ENCODE data around the gene MPHOSPH10.

- TF ChIP-seq, protein P1, sequence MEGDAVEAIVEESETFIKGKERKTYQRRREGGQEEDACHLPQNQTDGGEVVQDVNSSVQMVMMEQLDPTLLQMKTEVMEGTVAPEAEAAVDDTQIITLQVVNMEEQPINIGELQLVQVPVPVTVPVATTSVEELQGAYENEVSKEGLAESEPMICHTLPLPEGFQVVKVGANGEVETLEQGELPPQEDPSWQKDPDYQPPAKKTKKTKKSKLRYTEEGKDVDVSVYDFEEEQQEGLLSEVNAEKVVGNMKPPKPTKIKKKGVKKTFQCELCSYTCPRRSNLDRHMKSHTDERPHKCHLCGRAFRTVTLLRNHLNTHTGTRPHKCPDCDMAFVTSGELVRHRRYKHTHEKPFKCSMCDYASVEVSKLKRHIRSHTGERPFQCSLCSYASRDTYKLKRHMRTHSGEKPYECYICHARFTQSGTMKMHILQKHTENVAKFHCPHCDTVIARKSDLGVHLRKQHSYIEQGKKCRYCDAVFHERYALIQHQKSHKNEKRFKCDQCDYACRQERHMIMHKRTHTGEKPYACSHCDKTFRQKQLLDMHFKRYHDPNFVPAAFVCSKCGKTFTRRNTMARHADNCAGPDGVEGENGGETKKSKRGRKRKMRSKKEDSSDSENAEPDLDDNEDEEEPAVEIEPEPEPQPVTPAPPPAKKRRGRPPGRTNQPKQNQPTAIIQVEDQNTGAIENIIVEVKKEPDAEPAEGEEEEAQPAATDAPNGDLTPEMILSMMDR (IDR thresholded peaks at IDR 0.05): no peak
- no peak for TF ChIP-seq POLR2A (IDR thresholded peaks at IDR 0.05)
Observed at GRCh38 chr2:71082402-71083252, 47.8 kb upstream of the MPHOSPH10 start.
